CD14-positive monocyte (primary cell): ENCODE measurements around the gene ZDHHC7. TPM values are rescaled to one million over a fixed set of nuclear protein-coding genes. Genes with fewer than 3 reads are reported as not detected.

Experiments used
- DNase-seq, 3 donors: peaks; one replicate each; pipeline ENCODE4 v3.0.0-alpha.2; 2011 to 2022
- H2AFZ ChIP-seq: 2 replicates; pipeline ENCODE4 v1.6.0; 2012; ENCODE audit warnings: mild to moderate bottlenecking, low read depth, low read length, inconsistent platforms; ENCODE audit not compliant: insufficient read depth, poor library complexity, severe bottlenecking
- H3K27ac ChIP-seq, 2 donors: 1 replicate in 1 of 2; 2 replicates in 1 of 2; pipeline ENCODE4 v1.5.1; 2012 to 2013; ENCODE audit warnings: low read length in 2 of 2, control low read depth in 1 of 2, inconsistent platforms in 1 of 2, low read depth in 1 of 2, mild to moderate bottlenecking in 1 of 2
- H3K27me3 ChIP-seq, 2 donors: one replicate each; pipeline versions ENCODE4 v1.6.0 to v1.6.1; 2011 to 2013; ENCODE audit warnings: low read length in 2 of 2; ENCODE audit not compliant: control insufficient read depth in 2 of 2, insufficient read depth in 2 of 2
- H3K36me3 ChIP-seq, 2 donors: replicated peaks in 1 of 2; 1 replicate in 1 of 2; 2 replicates in 1 of 2; pipeline versions ENCODE4 v1.5.1 to v1.6.1; 2012 to 2013; ENCODE audit warnings: low read length in 2 of 2, control low read depth in 1 of 2, inconsistent platforms in 1 of 2, mild to moderate bottlenecking in 1 of 2; ENCODE audit not compliant: insufficient read depth in 2 of 2, control insufficient read depth in 1 of 2
- H3K4me1 ChIP-seq, 2 donors: 1 replicate in 1 of 2; 2 replicates in 1 of 2; pipeline versions ENCODE4 v1.5.1 to v1.6.1; 2012 to 2013; ENCODE audit warnings: low read length in 2 of 2, control low read depth in 1 of 2, inconsistent platforms in 1 of 2, mild to moderate bottlenecking in 1 of 2, moderate library complexity in 1 of 2; ENCODE audit not compliant: insufficient read depth in 2 of 2, control insufficient read depth in 1 of 2
- H3K4me2 ChIP-seq: replicated peaks from 2 replicates; pipeline ENCODE3; 2012; ENCODE audit warnings: low read length, moderate library complexity, mild to moderate bottlenecking; ENCODE audit not compliant: poor library complexity, severe bottlenecking; ENCODE audit errors: extremely low read depth
- H3K4me3 ChIP-seq, 3 experiments: fragments of 200-600 bp in 1 of 3; sonication (generic) in 1 of 3; replicated peaks in 1 of 3; 1 replicate in 2 of 3; 2 replicates in 1 of 3; pipeline ENCODE4 v1.5.1; 2011 to 2013; ENCODE audit warnings: low read length in 3 of 3, mild to moderate bottlenecking in 3 of 3, control low read depth in 2 of 3, low read depth in 2 of 3, inconsistent platforms in 1 of 3, moderate library complexity in 1 of 3
- H3K79me2 ChIP-seq: 2 replicates; pipeline ENCODE4 v1.6.0; 2012; ENCODE audit warnings: mild to moderate bottlenecking, control low read depth, inconsistent platforms, low read length, moderate library complexity; ENCODE audit not compliant: insufficient read depth
- H3K9ac ChIP-seq: 2 replicates; pipeline ENCODE4 v1.6.0; 2017; ENCODE audit warnings: low read length, mild to moderate bottlenecking; ENCODE audit not compliant: insufficient read depth, poor library complexity, severe bottlenecking
- H3K9me3 ChIP-seq, 2 donors: replicated peaks in 1 of 2; 1 replicate in 1 of 2; 2 replicates in 1 of 2; pipeline versions ENCODE4 v1.5.1 to v1.6.1; 2012 to 2013; ENCODE audit warnings: low read length in 2 of 2, control low read depth in 1 of 2; ENCODE audit not compliant: control insufficient read depth in 1 of 2, insufficient read depth in 1 of 2
- H4K20me1 ChIP-seq: 2 replicates; pipeline ENCODE4 v1.6.0; 2012; ENCODE audit warnings: mild to moderate bottlenecking, low read length, control low read depth, moderate library complexity; ENCODE audit not compliant: insufficient read depth
- H3K27ac Mint-ChIP-seq, 7 donors: one replicate each; pipeline ENCODE4 v1.8.0; 2020; ENCODE audit warnings: mild to moderate bottlenecking in 7 of 7, mixed read lengths in 7 of 7, moderate library complexity in 6 of 7, inconsistent platforms in 2 of 7
- H3K27me3 Mint-ChIP-seq, 3 donors: one replicate each; pipeline ENCODE4 v1.8.0; 2021 to 2022; ENCODE audit warnings: low read depth in 3 of 3, mild to moderate bottlenecking in 3 of 3, mixed read lengths in 3 of 3, moderate library complexity in 3 of 3, inconsistent platforms in 1 of 3
- H3K36me3 Mint-ChIP-seq, 2 donors: one replicate each; pipeline ENCODE4 v1.8.0; 2020; ENCODE audit warnings: mixed read lengths in 2 of 2, inconsistent platforms in 1 of 2, mild to moderate bottlenecking in 1 of 2
- H3K4me1 Mint-ChIP-seq: one replicate; pipeline ENCODE4 v1.8.0; 2020; ENCODE audit warnings: mild to moderate bottlenecking, mixed read lengths
- H3K4me3 Mint-ChIP-seq, 2 donors: one replicate each; pipeline ENCODE4 v1.8.0; 2020; ENCODE audit warnings: mild to moderate bottlenecking in 2 of 2, mixed read lengths in 2 of 2, moderate library complexity in 1 of 2
- H3K9me3 Mint-ChIP-seq, 7 donors: one replicate each; pipeline ENCODE4 v1.8.0; 2020 to 2022; ENCODE audit warnings: mixed read lengths in 7 of 7, mild to moderate bottlenecking in 6 of 7, moderate library complexity in 6 of 7, inconsistent platforms in 2 of 7
- CTCF ChIP-seq: fragments of 200-600 bp; IDR thresholded peaks from one replicate; pipeline ENCODE4 v1.8.0; 2022; ENCODE audit warnings: antibody characterized with exemption, mild to moderate bottlenecking
- WGBS: methylation state at CpG from one replicate; pipeline ENCODE4 v1.1.5; 2013; ENCODE audit warnings: missing lambda C conversion rate; ENCODE audit not compliant: insufficient coverage; 5-methylcytosine and 5-hydroxymethylcytosine counted together
- intact Hi-C, 2 donors: fragments of 100-400 bp; cut with micrococcal nuclease; formaldehyde crosslinking; loops; one replicate each; pipeline versions ENCODE4 v1.15.0 to v1.15.1; 2023
- polyA plus RNA-seq, 3 donors: library from polyadenylated mRNA; depleted of rRNA in 1 of 3; unstranded in 2 of 3; stranded (reverse) in 1 of 3; fragments of 300-500 nt in 2 of 3; fragments of >200 nt in 1 of 3; fragmentation: Illumina TruSeq in 2 of 3; gene quantifications; 1 replicate in 2 of 3; 2 replicates in 1 of 3; pipeline ENCODE4 v1.2.3, GENCODE V29; 2012 to 2021

Gene ZDHHC7
- polyA plus RNA-seq, 3 donors: 99.7 to 189 (median 129) TPM

- H3K36me3 Mint-ChIP-seq: no peaks in the 10 kb centered on the region
- 60% methylated on average over 4 of the region's 9 CpGs for WGBS
Observed at GRCh38 chr16:84937196-84938005, 73.9 kb downstream of the ZDHHC7 start.

More at GRCh38 chr16:84937196-84938005, 73.9 kb downstream of the ZDHHC7 start:
- Histone ChIP-seq H3K4me1 (peaks cover 0 to 4% of the 10 kb centered on the region in 2 donors), H3K27ac (no peak overlapping the region), H3K4me3 (no peak overlapping the region), H3K79me2 (no peaks in the 10 kb centered on the region), H3K9me3 (no peaks in the 10 kb centered on the region), H3K36me3 (no peaks in the 10 kb centered on the region), H4K20me1 (no peaks in the 10 kb centered on the region), H3K9ac (no peak overlapping the region), H2AFZ (no peak overlapping the region), H3K4me2 (no peak overlapping the region), H3K27me3 (peaks cover 0 to 7% of the 10 kb centered on the region in 2 donors)
- Mint-ChIP-seq H3K9me3 (no peaks in the 10 kb centered on the region), H3K27me3 (peaks cover 12 to 26% (median 20%) of the 10 kb centered on the region in 3 donors), H3K4me1 (peaks cover 9% of the 10 kb centered on the region), H3K27ac (no peak overlapping the region), H3K4me3 (no peak overlapping the region)
- DNase-seq: no peak
- no peak for TF ChIP-seq CTCF
- intact Hi-C loops: no loop called here
